ENCODE measurements around the gene SRSF4. TPM values are rescaled to one million over a fixed set of nuclear protein-coding genes. Genes with fewer than 3 reads are reported as not detected.

Gene SRSF4
- total RNA-seq, 6 experiments from 2014 or later, result 25.6 to 42.1 (median 33.0) TPM

DNA sequence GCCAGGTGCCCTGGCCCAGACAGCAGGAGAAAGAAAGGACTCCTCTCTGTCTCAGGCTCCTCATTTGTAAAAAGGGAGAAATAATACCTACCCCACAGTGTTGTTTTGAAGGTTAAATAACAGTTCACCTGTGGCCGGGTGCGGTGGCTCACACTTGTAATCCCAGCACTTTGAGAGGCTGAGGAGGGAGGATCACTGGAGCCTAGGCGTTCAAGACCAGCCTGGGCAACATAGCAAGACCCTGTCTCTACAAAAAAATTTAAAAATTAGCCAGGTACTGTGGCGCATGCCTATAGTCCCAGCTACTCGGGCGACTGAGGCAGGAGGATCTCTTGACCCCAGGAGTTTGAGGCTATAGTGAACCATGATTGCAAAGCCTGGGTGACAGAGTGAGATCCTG is 55.5 kb downstream of the SRSF4 start:
- no peak for TF ChIP-seq POLR2A (IDR thresholded peaks at IDR 0.05)
- TF ChIP-seq, protein P1, sequence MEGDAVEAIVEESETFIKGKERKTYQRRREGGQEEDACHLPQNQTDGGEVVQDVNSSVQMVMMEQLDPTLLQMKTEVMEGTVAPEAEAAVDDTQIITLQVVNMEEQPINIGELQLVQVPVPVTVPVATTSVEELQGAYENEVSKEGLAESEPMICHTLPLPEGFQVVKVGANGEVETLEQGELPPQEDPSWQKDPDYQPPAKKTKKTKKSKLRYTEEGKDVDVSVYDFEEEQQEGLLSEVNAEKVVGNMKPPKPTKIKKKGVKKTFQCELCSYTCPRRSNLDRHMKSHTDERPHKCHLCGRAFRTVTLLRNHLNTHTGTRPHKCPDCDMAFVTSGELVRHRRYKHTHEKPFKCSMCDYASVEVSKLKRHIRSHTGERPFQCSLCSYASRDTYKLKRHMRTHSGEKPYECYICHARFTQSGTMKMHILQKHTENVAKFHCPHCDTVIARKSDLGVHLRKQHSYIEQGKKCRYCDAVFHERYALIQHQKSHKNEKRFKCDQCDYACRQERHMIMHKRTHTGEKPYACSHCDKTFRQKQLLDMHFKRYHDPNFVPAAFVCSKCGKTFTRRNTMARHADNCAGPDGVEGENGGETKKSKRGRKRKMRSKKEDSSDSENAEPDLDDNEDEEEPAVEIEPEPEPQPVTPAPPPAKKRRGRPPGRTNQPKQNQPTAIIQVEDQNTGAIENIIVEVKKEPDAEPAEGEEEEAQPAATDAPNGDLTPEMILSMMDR (IDR thresholded peaks at IDR 0.05), result no peak
- 94% methylated on average over 3 of the region's 6 CpGs for WGBS (ENCODE audit: insufficient coverage, low coverage, low lambda C conversion rate, missing lambda C conversion rate)
- Histone ChIP-seq H3K9me3 (no peaks in the 10 kb centered on the region), H3K27me3 (no peaks in the 10 kb centered on the region), H3K36me3 (no peaks in the 10 kb centered on the region), H3K4me3 (no peak overlapping the region), H3K27ac (no peak overlapping the region), H3K4me1 (peaks cover 0 to 25% (median 4%) of the 10 kb centered on the region in 4 donors)
- intact Hi-C loops (cut with DNase I), result no loop called here
- ATAC-seq, result no peak
- DNase-seq, result no peak

DNA sequence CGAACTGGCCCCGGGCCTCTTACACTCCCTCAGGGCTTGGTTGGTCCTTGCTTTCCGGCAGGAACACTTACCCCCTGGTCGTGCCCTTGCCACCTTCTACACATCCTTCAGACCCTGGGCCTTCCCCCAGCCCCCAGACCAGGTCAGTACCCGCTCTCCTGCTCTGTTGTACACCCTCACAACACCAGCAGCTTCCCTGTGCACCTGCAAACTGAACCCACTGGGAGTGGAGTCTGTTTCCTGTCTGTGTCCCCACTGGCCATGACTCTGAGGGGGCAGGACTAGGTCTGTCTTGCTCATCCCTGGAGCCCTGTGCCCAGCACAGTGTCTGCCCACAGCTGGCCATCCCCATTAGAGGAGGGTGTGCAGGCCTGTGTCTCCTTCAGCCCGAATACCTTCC is 55.9 kb downstream of the SRSF4 start:
- no peak for TF ChIP-seq POLR2A (IDR thresholded peaks at IDR 0.05)
- TF ChIP-seq, protein P1 (IDR thresholded peaks at IDR 0.05), result no peak
- ATAC-seq (no peak), DNase-seq (no peak)
- H3K4me3 ChIP-seq, result no peak overlapping the region
- H3K27ac ChIP-seq, result no peak overlapping the region
- no peaks in the 10 kb centered on the region for H3K27me3 ChIP-seq
- intact Hi-C loops (cut with DNase I), result no loop called here
- no peaks in the 10 kb centered on the region for H3K9me3 ChIP-seq
- peaks cover 0 to 25% (median 4%) of the 10 kb centered on the region in 4 donors for H3K4me1 ChIP-seq
- WGBS (ENCODE audit: insufficient coverage, low coverage, low lambda C conversion rate, missing lambda C conversion rate), result 78% methylated on average over 3 of the region's 6 CpGs
- H3K36me3 ChIP-seq, result no peaks in the 10 kb centered on the region

DNA sequence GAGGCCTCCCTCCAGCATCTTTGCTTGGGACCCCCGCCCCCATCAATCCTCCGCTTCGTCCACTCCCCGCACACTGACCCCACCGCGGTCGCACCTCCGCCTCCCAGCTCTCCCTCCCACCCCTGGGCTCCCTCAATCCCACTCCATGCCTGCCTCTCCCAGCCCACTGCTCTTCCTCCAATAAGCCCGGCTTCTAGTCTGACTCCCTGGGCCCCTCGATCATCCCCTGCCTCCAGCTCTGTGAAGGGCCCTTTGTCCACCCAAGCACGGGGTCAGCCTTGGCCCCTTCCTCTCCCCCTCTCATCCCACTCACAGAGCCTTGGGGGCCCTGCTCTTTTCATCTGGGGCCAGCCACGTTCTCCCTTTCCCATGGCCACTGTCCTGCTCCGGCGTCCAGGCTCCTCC is 56.5 kb downstream of the SRSF4 start:
- Histone ChIP-seq H3K4me1 (peaks cover 0 to 25% (median 4%) of the 10 kb centered on the region in 4 donors), H3K4me3 (peak overlapping the region in 2 of 3 donors; percentile 64 to 66), H3K36me3 (no peaks in the 10 kb centered on the region), H3K9me3 (no peaks in the 10 kb centered on the region), H3K27me3 (no peaks in the 10 kb centered on the region), H3K27ac (peak overlapping the region; percentile 51 to 75 (median 68))
- WGBS (ENCODE audit: insufficient coverage, low coverage, low lambda C conversion rate, missing lambda C conversion rate), result 80% methylated on average over 13 of the region's 14 CpGs
- ATAC-seq (no peak), DNase-seq (no peak)
- TF ChIP-seq POLR2A (IDR thresholded peaks at IDR 0.05), result no peak
- TF ChIP-seq, protein P1 (IDR thresholded peaks at IDR 0.05), result no peak
- intact Hi-C loops (cut with DNase I), result no loop called here

DNA sequence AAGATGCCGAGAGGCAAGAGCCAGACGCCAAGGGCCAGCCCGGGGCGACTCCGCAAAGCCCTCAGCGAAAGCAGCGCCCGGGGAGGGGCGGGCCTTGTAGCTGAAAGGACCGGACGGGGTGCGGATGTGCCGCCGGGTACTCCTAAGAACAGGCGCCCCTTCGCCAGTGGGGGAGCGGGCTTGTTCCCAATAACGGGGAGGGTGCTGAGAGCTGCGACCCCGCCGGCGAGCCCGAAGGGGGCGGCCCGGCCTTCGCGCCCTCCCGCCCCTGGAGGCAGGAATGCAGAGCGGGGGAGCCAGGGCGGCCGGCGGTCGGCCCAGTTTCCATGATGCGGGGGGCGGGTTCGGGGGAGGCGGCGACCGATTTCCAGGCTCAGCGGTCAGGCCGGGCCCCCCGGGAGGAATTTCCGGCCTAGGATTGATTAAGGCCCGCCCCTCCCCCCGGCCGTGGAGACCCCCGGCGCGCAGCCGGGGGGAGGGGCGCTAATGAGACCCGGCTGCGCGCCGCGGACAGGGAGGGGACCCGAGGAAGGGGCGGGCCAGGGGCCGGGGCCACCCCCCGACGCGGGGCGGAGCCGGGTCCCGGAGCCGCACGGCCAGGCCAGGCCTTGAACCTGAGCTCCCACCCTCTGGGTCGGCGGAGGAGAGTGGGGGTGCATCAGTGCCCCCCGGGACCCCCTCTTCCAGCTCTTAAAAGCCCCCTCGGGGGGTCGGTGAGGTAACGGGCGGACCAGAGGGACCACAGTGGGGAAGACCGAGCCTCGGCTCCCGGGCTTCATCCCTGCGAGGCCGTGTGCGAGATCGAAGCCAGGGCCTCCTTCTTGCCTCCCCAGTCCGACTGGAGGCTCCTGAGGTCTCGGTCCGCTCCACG is 57.1 kb downstream of the SRSF4 start:
- DNase-seq, result peak; percentile 67 to 78 (median 75)
- H3K4me3 ChIP-seq, result peak overlapping the region; percentile 64 to 74 (median 66)
- no peaks in the 10 kb centered on the region for H3K36me3 ChIP-seq
- no peaks in the 10 kb centered on the region for H3K27me3 ChIP-seq
- TF ChIP-seq, protein P1 (IDR thresholded peaks at IDR 0.05), result peak; percentile 40 to 95 (median 50)
- TF ChIP-seq POLR2A (IDR thresholded peaks at IDR 0.05), result peak; percentile 66
- peak overlapping the region; percentile 68 to 75 (median 70) for H3K27ac ChIP-seq
- ATAC-seq, result peak; percentile 59 to 67 (median 62)
- H3K4me1 ChIP-seq, result peaks cover 0 to 25% (median 4%) of the 10 kb centered on the region in 4 donors
- intact Hi-C loops (cut with DNase I), result no loop called here
- H3K9me3 ChIP-seq, result no peaks in the 10 kb centered on the region
- WGBS (ENCODE audit: insufficient coverage, low coverage, low lambda C conversion rate, missing lambda C conversion rate), result 14% methylated on average over 2 of the region's 85 CpGs

Data from right lobe of liver (tissue), 6 donors.